HG02623 (cell line): ENCODE measurements around the gene CDK17.
A peak's percentile ranks its signal among the peaks of the same experiment; 100 is the strongest.
"Not testable (repeated sequence)": the region's sequence is repeated elsewhere in the genome, so short reads cannot be mapped to it uniquely, and the experiment has no call there.

Source experiments
- ATAC-seq: cut with Tn5 transposase; IDR thresholded peaks from one replicate; pipeline ENCODE4 v1.9.1; 2021; ENCODE audit warnings: moderate library complexity; ENCODE audit not compliant: unreplicated experiment

Gene CDK17

DNA sequence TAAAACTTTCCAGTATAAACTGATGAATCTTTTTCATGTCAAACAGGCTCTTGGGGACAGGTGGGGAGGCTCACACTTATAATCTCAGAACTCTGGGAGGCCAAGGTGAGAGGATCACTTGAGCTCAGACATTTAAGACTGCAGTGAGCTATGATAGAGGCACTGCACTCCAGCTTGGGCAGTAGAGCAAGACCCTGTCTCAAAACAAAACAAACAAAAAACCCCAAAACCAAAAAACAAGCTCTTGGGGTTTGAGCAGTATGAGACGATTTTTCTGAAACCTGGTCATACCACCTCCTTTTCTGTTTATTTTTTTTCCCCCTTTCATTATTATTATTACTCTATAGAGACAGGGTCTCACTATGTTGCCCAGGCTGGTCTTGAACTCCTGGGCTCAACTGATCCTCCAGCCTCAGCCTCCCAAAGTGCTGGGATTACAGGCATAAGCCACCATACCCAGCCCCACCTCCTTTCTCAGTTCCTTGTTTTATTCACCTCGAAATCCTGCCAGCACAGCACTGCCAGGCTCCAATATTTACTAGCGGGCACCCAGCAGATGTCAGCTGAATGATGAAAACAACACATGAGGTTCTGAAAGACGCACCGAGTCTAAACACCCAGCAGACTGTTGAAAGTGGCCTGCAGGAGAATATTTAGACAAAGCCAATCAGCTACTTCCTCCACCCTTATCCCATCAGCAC, 19.5 kb upstream of the CDK17 start:
- ATAC-seq, result no peak

DNA sequence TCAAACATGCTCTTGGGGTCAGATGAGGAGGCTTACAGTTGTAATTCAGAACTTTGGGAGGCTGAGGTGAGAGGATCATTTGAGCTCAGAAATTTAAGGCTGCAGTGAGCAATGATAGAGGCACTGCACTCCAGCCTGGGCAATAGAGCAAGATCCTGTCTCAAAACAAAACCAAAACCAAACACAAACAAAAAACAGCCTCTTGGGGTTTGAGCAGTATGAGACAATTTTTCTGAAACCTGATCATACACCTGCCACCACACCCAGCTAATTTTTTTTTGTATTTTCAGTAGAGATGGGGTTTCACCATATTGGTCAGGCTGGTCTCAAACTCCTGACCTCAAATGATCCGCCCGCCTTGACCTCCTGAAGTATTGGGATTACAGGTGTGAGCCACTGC, 17.4 kb upstream of the CDK17 start:
- not testable (repeated sequence) for ATAC-seq

DNA sequence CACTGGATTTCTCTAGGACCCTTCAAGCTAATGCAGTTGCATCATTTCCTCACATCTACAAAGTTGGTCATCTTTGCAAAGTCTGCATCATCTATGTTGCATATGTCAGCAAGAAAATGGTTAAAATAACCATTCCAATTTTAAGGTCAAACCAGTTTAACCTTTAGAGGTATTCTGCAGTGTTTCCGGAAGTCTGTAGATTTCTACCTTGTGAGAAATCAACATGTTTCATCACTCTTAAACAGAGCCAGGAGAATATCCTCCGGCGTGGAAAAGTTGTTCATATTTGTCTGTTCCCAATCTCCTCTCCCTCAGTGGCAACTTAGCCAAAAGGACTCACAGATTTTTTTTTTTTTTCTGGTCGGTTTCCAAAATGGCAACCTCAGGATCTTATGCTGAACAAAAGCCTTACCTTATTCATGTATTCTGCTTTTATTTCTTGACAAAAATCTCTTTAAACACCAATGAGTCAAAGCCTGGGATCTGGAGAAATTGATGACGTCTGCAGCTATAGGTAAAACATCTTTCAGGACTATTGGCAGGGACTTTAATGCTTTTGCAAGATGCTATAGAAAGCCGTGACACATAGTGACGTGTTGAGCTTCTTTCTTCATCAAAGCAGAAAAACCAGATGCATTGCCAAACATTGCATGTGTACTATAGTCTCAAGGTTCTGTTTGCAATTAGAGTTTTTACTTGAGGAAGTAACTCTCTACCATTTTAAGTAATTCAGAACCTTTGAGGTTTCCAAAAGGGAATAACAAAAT, 16.0 kb upstream of the CDK17 start:
- ATAC-seq, result no peak

DNA sequence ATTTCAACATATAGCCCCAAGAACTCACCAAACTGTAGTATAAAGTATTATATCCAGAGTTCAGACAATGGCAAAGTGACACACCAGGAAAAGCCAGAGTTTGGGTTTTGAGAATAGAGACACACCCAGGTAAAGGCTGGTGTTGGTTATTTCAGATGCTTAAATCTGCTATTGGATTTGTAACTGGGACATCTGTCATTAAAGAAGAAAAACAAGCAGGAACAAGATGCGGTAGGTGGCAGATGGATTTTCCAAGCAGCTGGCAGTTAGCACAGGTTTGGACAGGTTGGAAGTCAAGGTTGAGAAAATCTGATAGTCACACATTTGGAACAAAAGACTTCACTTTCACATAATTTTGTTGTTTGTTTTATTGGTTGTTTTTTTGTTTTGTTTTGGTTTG, 14.4 kb upstream of the CDK17 start:
- ATAC-seq, result no peak

DNA sequence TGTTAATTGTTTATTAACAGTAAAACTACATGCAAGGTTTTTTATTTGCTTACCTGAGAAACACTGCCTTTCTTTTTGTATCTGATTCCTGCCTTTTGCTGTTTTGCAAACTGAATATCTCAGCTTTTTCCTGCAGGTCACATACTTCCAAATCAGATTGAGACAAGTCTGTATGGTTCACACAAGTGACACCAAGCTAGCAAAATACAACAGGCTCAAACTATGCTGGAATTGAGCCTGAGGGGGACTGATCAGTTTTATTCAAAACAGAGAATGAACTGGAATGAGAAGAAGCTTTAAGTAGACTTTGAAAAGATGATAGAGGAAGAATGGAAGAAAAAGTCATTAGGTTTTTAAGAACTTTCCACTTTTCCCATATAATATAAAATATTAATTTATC, 12.2 kb upstream of the CDK17 start:
- ATAC-seq, result no peak

- no peak for ATAC-seq
These were observed 9.5 kb upstream of the CDK17 start for GRCh38 chr12:96409731-96410130.

DNA sequence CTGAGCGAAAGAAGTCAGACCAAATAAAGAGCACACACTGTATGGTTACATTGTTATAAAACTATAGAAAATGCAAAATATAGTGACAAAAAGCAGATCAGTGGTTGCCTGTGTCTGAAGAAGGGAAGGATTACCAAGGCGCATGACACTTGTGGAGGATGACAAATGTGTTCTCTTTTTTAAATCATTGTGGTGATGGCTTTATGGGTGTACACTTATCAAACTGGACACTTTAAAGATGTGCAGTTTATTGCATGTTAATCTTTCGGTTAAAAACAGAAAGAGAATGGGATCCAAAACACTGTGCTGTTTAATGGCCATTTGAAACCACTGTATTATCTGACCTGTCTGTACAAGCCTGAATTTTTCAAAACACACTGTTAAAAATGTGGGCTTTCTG, 8.8 kb upstream of the CDK17 start:
- no peak for ATAC-seq

DNA sequence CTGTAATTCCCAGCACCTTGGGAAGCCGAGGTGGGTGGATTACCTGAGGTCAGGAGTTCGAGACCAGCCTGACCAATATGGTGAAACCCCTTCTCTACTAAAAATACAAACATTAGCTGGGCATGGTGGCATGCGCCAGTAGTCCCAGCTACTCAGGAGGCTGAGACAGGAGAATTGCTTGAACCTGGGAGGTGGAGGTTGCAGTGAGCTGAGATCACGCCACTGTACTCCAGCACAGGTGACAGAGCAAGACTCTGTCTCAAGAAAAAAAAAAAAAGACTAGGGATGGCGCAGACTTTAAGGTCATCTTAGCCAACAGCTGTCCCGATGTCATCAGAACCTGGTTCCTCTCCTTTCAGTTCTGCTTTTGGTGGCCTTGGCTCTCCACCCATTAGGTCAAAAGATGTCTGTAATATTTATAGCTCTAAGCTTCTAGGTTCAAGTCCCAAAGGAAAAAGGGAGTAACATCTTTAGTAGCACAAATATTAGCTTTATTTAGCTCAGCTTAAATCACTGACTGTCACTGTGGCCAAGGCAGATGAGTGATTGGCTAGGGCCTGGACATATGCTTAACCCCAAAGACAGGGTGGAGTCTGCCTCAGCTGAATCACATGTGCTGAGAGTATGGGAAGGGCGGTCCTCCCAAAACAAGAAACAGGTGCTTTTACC, 7.3 kb upstream of the CDK17 start:
- ATAC-seq, result peak; percentile 93

DNA sequence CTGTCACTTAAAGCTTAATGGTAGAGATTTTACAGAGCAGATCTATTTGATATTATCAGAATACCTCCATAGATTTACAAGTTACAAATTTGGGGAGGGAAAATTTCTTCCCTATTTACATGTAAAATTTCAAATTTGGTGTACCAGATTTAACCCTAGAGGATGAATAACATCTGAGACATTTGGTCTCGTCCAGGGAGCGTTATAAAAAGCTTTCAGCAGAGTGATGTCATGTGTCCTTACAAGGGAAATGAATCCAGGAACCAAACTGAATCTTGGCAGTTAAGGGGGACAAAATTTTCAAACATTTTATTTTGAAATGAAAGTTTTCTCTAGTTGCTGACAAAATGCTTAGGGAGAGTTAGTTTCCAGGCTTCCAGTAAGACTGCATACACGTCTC, 4.5 kb upstream of the CDK17 start:
- ATAC-seq, result no peak

DNA sequence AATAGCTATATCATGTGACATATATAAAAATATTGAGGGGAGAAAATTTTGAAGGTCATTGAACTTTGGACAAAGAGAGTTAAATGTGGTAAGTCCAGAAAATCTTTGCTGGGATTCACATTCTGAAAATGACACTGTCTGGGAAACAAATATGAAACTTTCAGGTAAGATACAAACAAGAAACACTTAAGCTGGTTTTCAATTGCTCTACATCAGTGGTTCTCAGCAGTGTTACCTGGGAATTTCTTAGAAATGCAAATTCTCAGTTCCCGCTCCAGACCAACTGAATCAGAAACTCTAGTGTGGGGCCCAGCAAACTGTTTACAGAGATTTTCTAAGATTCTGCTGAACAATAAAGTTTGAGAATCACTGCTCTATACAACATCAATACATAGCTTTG, 3.6 kb upstream of the CDK17 start:
- no peak for ATAC-seq

DNA sequence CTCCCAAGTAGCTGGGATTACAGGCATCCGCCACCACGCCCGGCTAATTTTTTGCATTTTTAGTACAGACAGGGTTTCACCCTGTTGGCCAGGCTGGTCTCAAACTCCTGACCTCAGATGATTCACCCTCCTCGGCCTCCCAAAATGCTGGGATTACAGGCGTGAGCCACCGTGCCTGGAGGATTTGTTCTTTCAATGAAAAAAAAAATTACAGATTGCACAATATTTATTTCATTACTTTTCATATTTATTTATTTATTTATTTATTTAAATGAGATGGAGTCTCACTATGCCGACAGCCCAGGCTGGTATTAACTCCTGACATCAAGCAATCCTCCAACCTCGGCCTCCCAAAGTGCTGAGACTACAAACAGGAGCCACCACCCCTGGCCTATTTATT, 2.3 kb upstream of the CDK17 start:
- not testable (repeated sequence) for ATAC-seq

DNA sequence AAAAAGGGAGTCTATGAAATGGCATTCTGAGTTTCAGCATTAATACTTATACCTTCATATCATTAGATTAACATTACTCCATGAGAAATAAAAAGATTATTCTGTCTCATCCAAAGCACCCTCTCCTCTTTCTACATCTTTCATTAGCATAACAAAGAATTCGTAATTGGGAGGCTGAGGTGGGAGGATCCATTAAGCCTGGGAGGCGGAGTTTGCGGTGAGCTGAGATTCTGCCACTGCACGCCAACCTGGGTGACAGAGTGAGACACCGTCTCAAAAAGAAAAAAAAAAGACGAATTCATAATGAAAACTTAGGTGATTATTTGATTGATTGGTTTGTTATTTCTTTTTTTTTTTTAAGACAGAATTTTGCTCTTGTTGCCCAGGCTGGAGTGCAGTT, 1.8 kb upstream of the CDK17 start:
- no peak for ATAC-seq

- peak; percentile 18 for ATAC-seq
These were observed 1.0 kb upstream of the CDK17 start for GRCh38 chr12:96401076-96401871.

- ATAC-seq, result peak; percentile 0
These were observed 414 bp upstream of the CDK17 start for GRCh38 chr12:96400631-96401075.

DNA sequence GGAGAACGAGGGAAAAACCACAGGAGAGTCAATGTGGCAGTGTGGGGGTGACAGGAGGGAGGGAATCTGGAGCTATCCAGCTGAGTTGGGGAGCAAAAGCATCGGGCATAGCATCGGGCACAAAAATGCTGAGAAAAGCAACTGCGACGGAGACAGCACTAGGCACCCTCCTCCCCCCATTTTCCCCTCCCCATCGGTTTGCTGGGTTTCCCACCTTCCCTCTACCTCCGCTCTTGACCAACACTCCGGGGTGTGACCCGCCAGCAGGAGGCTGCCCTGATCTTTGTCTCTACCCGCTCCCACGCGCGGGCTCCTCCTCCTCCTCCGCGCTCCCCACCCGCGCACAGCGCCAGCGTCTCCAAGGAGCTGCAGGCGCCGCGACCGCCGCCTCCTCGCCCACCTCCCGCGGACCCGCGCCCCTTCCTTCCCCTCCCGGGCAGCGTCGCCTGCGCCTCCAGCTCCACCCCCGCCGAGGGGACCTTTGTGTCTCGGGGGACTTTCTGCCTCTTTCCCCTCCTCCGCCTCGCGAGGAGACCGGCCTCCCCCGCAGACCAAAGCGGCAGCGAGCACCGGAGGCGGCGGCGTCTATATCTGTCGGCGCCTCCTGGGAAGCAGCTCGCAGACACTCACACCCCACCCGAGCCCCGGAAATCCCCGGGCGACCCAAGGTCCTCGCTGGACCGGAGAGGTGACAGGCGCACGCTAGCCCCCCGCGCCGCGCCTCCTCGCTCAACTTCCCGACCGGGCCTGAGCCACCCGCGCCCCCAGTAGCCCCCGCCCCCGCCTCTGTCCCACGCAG, 920 bp downstream of the CDK17 start:
- ATAC-seq, result peak; percentile 34

DNA sequence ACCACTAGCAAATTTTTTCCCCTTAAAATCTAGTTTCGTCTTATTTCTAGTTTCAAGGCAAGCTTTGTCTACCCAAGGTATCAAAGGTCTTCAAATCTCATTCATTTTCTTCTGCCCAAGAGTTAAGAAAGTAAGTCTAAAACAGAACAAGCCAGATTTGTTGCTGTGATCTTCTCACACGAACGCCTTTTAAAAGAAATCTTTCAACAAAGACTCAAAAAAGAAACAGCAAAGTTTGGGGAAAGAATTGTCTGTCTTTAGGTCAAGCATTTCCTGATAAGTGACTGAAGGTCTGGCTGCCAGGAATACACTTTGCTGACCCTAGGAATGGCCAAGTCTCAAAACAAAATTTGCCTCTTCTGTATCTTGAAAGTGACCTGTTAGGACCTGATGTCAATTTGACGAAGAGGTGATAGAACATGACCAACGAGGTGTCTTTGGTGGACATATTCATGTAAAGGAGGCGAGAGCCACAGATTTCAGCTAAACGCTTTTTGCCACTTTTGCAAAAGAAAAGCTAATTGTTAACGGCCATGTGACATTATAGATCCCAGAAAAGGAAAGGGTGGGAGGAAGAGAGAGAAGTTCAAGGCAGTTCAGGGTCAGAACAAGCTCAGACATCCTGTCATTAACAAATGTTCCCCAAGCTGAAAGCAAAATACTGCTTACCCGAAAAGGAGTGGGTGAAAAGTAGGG, 1.7 kb downstream of the CDK17 start:
- ATAC-seq, result peak; percentile 0

- ATAC-seq, result no peak
These were observed 2.3 kb downstream of the CDK17 start for GRCh38 chr12:96397756-96398423.

DNA sequence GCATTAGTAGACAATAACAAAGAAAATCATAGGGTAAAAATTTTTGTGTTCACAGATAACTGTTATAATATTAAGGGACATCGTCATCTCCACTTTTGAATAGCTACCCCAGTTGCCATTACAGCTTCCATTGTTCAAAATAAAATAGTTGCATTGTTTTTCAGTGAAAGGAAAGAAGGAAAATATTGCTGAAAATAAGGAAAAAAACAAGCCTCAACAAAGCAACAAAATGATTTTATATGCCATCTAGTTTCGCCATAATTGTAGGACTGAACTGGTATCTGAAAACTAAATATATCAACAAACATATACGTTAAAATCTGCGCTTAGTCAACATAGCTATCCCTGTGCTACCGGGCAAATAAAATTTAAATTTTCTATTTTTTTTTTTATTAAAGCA, 3.3 kb downstream of the CDK17 start:
- ATAC-seq, result no peak

GRCh38 chr12:96396209-96396608, 4.0 kb downstream of the CDK17 start:
- ATAC-seq, result no peak
